Ovary (tissue), 3 donors: ENCODE results near the gene SZT2.

Source experiments
- CTCF ChIP-seq, 3 donors: fragments of 450-650 bp in 2 of 3; fragments of 200-600 bp in 1 of 3; IDR thresholded peaks; one replicate each; pipeline versions ENCODE4 v1.5.1 to v1.8.0; 2016 to 2022; ENCODE audit warnings: antibody characterized with exemption in 3 of 3, mild to moderate bottlenecking in 1 of 3
- EP300 ChIP-seq: sonication (generic); formaldehyde crosslinking; IDR thresholded peaks from one replicate; pipeline ENCODE4 v1.6.1; 2017; ENCODE audit warnings: antibody characterized with exemption
- POLR2A ChIP-seq: fragments of 450-650 bp; IDR thresholded peaks from one replicate; pipeline ENCODE4 v1.6.1; 2017; ENCODE audit warnings: antibody characterized with exemption, mild to moderate bottlenecking, moderate library complexity
- donor health status: DM: no; HTN: no; CAD: no.

- TF ChIP-seq CTCF (IDR thresholded peaks at IDR 0.05) = no peak
- no peak for TF ChIP-seq POLR2A
- no peak for TF ChIP-seq EP300
Observed at GRCh38 chr1:43372172-43372571, 17.5 kb upstream of the SZT2 start.
